Lung (tissue), 12 donors: Measurements from ENCODE around the gene DRP2. TPM values are rescaled to one million over a fixed set of nuclear protein-coding genes. Genes with fewer than 3 reads are reported as not detected.

Source experiments
- ATAC-seq: fragments of 200-7000 bp; cut with Tn5 transposase; one replicate; pipeline ENCODE4 v1.9.1; 2020; ENCODE audit warnings: moderate number of reproducible peaks; ENCODE audit not compliant: insufficient read depth, low FRiP score
- DNase-seq, 3 donors: peaks; one replicate each; pipeline ENCODE4 v3.0.0-alpha.2; 2013 to 2017
- H3K27ac ChIP-seq, 2 donors: one replicate each; pipeline ENCODE4 v1.5.1; 2013; ENCODE audit warnings: mild to moderate bottlenecking in 2 of 2, moderate library complexity in 2 of 2, control low read depth in 1 of 2, inconsistent platforms in 1 of 2, low read depth in 1 of 2, low read length in 1 of 2
- H3K27me3 ChIP-seq, 3 donors: one replicate each; pipeline ENCODE4 v1.5.1; 2013; ENCODE audit warnings: low read length in 2 of 3; ENCODE audit not compliant: control insufficient read depth in 3 of 3, insufficient read depth in 3 of 3
- H3K36me3 ChIP-seq, 4 donors: one replicate each; pipeline ENCODE4 v1.5.1; 2013; ENCODE audit warnings: low read length in 4 of 4, mild to moderate bottlenecking in 1 of 4, moderate library complexity in 1 of 4; ENCODE audit not compliant: control insufficient read depth in 4 of 4, insufficient read depth in 4 of 4
- H3K4me1 ChIP-seq, 5 donors: one replicate each; pipeline ENCODE4 v1.5.1; 2013; ENCODE audit warnings: low read length in 5 of 5, mild to moderate bottlenecking in 2 of 5, moderate library complexity in 1 of 5; ENCODE audit not compliant: control insufficient read depth in 5 of 5, insufficient read depth in 5 of 5
- H3K4me3 ChIP-seq: one replicate; pipeline ENCODE4 v1.5.1; 2013; ENCODE audit warnings: mild to moderate bottlenecking, control low read depth, moderate library complexity
- H3K9ac ChIP-seq, 2 donors: one replicate each; pipeline ENCODE4 v1.5.1; 2013; ENCODE audit warnings: low read length in 2 of 2, control low read depth in 1 of 2; ENCODE audit not compliant: insufficient read depth in 1 of 2
- H3K9me3 ChIP-seq, 4 donors: one replicate each; pipeline ENCODE4 v1.5.1; 2013; ENCODE audit warnings: low read length in 3 of 4, mild to moderate bottlenecking in 1 of 4, moderate library complexity in 1 of 4; ENCODE audit not compliant: control insufficient read depth in 4 of 4, insufficient read depth in 3 of 4
- WGBS, 2 donors: extraction: QIAGEN DNeasy Blood & Tissue Kit; methylation state at CpG; one replicate each; pipeline ENCODE4 v1.1.7; 2013; 5-methylcytosine and 5-hydroxymethylcytosine counted together
- polyA plus RNA-seq, 2 donors: library from polyadenylated mRNA; stranded (reverse); fragments of 200-250 nt; gene quantifications; one replicate each; pipeline ENCODE4 v1.2.1, GENCODE V29; 2013
- total RNA-seq, 2 donors: library from RNA; depleted of rRNA in 1 of 2; stranded (reverse); fragments of >200 nt in 1 of 2; gene quantifications; one replicate each; pipeline ENCODE4 v1.2.1, GENCODE V29; 2014 to 2021
- TF ChIP-seq, protein P1 (sequence below): IDR thresholded peaks from 2 replicates; pipeline ENCODE4 v1.5.1; 2012; ENCODE audit warnings: mild to moderate bottlenecking; ENCODE audit errors: control extremely low read depth, extremely low read depth
- donor health status: control.
- donor health status: control.
- donor health status: Bipolar disorder and iron deficiency.
- donor health status: healthy.
- donor health status: DM: yes; HTN: yes; CAD: no.

DRP2 gene
- total and polyA plus RNA-seq, 4 donors = 0.01 to 0.74 (median 0.03) TPM; not detected in 1

DNA sequence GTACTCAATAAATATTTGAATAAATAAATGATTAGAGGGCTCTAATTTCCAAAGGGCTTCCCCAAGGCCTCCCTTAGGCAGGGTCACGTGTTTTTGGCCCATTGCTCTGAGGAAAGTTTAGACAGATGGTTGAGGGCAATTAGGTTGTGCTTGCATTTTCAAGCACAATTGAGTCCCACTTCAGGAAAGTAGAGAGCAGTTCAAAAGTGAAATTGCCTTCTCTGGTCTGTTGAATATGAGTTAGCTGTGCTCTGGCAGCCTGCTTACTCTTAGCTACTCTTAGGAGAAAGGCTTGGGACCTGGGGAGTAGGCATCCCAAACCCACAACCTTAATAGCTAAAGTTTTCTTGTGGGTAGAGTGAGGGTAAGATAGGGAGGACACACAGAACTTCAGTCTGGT is 9.0 kb upstream of the DRP2 start:
- DNase-seq = no peak
- 38 to 90% methylated on average over 1 of the region's 1 CpG for WGBS, 2 donors
- Histone ChIP-seq H3K4me3 (no peak overlapping the region), H3K9me3 (no peaks in the 10 kb centered on the region), H3K4me1 (no peaks in the 10 kb centered on the region), H3K27me3 (peaks cover 0 to 17% (median 0%) of the 10 kb centered on the region in 3 donors), H3K27ac (no peak overlapping the region), H3K9ac (no peak overlapping the region), H3K36me3 (no peaks in the 10 kb centered on the region)
- TF ChIP-seq, protein P1, sequence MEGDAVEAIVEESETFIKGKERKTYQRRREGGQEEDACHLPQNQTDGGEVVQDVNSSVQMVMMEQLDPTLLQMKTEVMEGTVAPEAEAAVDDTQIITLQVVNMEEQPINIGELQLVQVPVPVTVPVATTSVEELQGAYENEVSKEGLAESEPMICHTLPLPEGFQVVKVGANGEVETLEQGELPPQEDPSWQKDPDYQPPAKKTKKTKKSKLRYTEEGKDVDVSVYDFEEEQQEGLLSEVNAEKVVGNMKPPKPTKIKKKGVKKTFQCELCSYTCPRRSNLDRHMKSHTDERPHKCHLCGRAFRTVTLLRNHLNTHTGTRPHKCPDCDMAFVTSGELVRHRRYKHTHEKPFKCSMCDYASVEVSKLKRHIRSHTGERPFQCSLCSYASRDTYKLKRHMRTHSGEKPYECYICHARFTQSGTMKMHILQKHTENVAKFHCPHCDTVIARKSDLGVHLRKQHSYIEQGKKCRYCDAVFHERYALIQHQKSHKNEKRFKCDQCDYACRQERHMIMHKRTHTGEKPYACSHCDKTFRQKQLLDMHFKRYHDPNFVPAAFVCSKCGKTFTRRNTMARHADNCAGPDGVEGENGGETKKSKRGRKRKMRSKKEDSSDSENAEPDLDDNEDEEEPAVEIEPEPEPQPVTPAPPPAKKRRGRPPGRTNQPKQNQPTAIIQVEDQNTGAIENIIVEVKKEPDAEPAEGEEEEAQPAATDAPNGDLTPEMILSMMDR = no peak
- ATAC-seq = peak; percentile 24

DNA sequence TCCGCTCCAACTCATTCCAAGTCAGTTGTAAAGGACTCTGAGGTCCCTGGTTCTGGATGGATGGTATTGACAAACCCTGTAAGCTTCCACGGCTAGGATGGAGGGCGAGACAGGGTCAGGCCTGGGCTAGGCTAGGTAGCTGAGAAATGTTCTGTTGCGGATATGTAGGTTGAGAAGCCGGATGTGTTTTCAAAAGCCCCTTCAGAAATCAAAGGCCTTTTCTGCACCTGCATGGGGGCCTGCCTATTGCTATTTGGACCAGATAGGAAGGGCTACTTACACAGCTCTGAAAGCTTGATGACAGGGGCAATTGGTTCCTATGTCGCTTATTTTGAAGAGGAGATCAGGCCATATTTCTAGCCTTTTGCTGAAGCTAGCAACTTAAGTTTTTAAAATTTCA is 1.9 kb upstream of the DRP2 start:
- Histone ChIP-seq H3K4me3 (no peak overlapping the region), H3K4me1 (peaks cover 0 to 5% (median 0%) of the 10 kb centered on the region in 5 donors), H3K9me3 (no peaks in the 10 kb centered on the region), H3K36me3 (no peaks in the 10 kb centered on the region), H3K9ac (no peak overlapping the region), H3K27me3 (peaks cover 0 to 17% (median 0%) of the 10 kb centered on the region in 3 donors), H3K27ac (no peak overlapping the region)
- 88 to 96% methylated on average over 6 of the region's 6 CpGs for WGBS, 2 donors
- TF ChIP-seq, protein P1 = no peak
- DNase-seq (no peak), ATAC-seq (no peak)

DNA sequence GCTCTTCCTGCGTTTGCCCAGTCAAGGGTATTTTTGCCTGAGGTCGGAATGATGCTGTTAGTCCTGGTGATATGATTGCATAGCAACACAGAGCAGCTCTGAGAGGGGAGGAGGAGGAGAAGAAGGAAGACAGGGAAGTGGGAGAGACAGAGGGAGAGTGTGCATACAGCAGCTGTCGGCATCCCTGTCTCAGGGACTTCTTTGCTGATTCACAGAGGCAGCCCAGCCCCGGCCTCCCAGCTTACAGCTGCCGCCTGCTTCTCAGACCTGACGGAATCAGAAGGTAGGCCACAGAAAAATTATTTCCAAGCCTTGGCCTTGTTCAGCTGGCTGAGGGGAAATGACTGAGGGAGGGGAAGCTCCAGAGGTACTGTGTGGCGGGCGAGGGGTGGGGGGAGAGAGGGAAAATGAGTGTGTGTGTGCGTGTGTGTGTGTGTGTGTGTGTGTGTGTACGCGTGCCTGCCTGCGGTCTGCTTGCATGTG is 319 bp downstream of the DRP2 start:
- no peak overlapping the region for H3K27ac ChIP-seq
- 36 to 66% methylated on average over 11 to 12 of the region's 12 CpGs for WGBS, 2 donors
- no peak overlapping the region for H3K4me3 ChIP-seq
- ATAC-seq (no peak), DNase-seq (peak; percentile 45 to 68 (median 62))
- TF ChIP-seq, protein P1 = no peak
- peaks cover 0 to 5% (median 0%) of the 10 kb centered on the region in 5 donors for H3K4me1 ChIP-seq
- no peaks in the 10 kb centered on the region for H3K36me3 ChIP-seq
- H3K9ac ChIP-seq = no peak overlapping the region
- H3K9me3 ChIP-seq = no peaks in the 10 kb centered on the region
- peaks cover 0 to 23% (median 2%) of the 10 kb centered on the region in 3 donors for H3K27me3 ChIP-seq
